Activated naive CD8-positive, alpha-beta T cell treated with anti-CD3 and anti-CD28 coated beads, Interleukin-2, amount 10 ng/mL, durations not matched to agents 7 days and 5 days (primary cell): ENCODE results near the gene SCMH1. TPM values are rescaled to one million over a fixed set of nuclear protein-coding genes. Genes with fewer than 3 reads are reported as not detected.

Source experiments
- ATAC-seq: fragments of 150-1000 bp; cut with Tn5 transposase; one replicate; pipeline ENCODE4 v1.10.0; 2021; ENCODE audit warnings: low read depth, moderate library complexity
- POLR2A ChIA-PET: fragments of 350-600 bp; sonication (Branson Sonifier 250); formaldehyde crosslinking; loops from one replicate; lab custom pipeline; 2021; ENCODE audit warnings: antibody characterized with exemption; lab: Charles Lee
- DNase-seq: peaks from one replicate; pipeline ENCODE4 v3.0.0; 2021
- H3K27ac Mint-ChIP-seq: one replicate; pipeline ENCODE4 v1.8.0; 2022; ENCODE audit warnings: mild to moderate bottlenecking, mixed read lengths
- H3K27me3 Mint-ChIP-seq: one replicate; pipeline ENCODE4 v1.8.0; 2022; ENCODE audit warnings: mild to moderate bottlenecking, moderate library complexity, mixed read lengths
- H3K36me3 Mint-ChIP-seq: one replicate; pipeline ENCODE4 v1.8.0; 2021; ENCODE audit warnings: mild to moderate bottlenecking, mixed read lengths
- H3K4me1 Mint-ChIP-seq: one replicate; pipeline ENCODE4 v1.8.0; 2021; ENCODE audit warnings: mixed read lengths
- H3K4me3 Mint-ChIP-seq: one replicate; pipeline ENCODE4 v1.8.0; 2022; ENCODE audit warnings: mild to moderate bottlenecking, moderate library complexity, mixed read lengths
- H3K9me3 Mint-ChIP-seq: one replicate; pipeline ENCODE4 v1.8.0; 2021; ENCODE audit warnings: mixed read lengths
- total RNA-seq, 2 experiments: library from RNA; stranded (reverse); gene quantifications; one replicate each; pipeline ENCODE4 v1.2.3, GENCODE V29; 2021

The SCMH1 gene
- total RNA-seq, 2 experiments from 2014 or later: 24.2 to 25.5 TPM

DNA sequence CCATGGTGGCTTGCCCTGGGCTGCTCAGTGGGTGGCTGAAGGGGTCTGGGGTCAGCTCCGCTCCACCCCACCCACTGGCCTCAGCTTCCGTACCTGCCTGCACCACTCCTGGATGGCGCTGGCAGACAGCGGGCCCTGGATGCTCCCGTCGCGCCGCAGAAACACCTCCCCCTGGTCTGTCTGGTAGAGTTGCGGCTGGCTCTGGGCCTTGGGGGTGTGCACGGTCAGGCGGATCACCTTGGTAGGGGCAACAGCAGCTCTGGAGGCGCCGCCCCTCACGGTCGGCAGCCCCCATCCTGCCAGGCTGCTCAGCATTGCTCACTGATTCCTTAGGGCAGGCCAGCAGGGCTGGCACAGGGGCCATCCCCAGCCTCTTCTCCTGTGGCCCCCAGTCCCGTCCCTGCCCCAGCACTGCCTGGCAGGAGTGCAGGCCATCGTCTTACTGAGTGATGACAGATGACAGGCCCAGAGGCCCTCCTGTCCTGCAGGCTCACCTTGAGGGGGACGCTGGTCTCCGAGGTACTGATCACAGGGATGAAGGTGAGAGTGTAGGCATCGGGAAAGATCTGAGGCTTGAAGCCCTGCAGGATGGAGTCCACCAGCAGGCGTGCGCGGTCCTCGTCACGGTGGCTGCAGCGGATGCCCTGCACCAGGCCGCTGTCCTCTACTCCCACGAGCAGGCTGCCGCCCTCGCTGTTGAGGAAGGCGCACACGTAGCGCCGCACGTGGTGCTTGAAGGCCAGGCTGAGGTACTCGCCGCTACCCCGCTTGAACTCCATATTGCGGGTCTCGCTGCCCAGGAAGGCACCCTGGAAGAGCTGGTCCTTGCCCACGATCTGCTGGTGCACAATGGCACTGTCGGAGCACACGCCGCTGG, 224.7 kb downstream of the SCMH1 start:
- DNase-seq: no peak
- no peaks in the 10 kb centered on the region for H3K27me3 Mint-ChIP-seq
- peaks cover 7% of the 10 kb centered on the region for H3K4me1 Mint-ChIP-seq
- ATAC-seq: no peak
- H3K4me3 Mint-ChIP-seq: no peak overlapping the region
- no peak overlapping the region for H3K27ac Mint-ChIP-seq
- no peaks in the 10 kb centered on the region for H3K9me3 Mint-ChIP-seq
- peaks cover 11% of the 10 kb centered on the region for H3K36me3 Mint-ChIP-seq
- POLR2A ChIA-PET: no interaction called here

DNA sequence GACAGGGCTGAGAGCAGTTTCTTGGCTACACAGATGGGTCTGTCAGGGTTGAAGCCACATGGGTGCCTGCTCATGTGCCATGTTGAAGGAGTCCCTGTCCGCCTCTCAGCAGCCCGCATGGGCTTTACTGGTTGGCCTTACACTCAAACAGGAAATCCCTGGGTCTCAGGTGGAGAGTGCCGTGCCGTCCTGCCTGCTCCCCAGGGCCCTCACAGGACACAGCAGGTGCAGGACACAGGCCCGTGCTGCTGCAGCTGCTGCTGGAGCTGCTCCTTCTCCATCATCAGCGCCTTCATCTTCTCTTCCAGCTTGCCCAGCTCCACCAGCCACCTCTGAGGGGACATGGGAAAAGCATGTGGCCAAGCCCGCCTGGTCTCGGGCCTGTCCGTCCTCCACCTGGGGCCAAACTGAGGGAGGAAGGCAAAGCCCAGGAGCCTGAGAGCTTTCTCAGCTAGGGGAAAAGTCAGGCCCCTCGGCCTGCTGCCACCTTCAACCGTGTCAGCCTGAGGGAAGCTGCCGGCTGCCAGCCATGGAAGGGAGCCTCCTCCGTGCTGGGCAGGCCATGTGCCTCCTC, 226.1 kb downstream of the SCMH1 start:
- H3K9me3 Mint-ChIP-seq: no peaks in the 10 kb centered on the region
- DNase-seq (no peak), ATAC-seq (no peak)
- no peak overlapping the region for H3K27ac Mint-ChIP-seq
- no peak overlapping the region for H3K4me3 Mint-ChIP-seq
- peaks cover 14% of the 10 kb centered on the region for H3K36me3 Mint-ChIP-seq
- POLR2A ChIA-PET: no interaction called here
- no peaks in the 10 kb centered on the region for H3K27me3 Mint-ChIP-seq
- peaks cover 5% of the 10 kb centered on the region for H3K4me1 Mint-ChIP-seq

DNA sequence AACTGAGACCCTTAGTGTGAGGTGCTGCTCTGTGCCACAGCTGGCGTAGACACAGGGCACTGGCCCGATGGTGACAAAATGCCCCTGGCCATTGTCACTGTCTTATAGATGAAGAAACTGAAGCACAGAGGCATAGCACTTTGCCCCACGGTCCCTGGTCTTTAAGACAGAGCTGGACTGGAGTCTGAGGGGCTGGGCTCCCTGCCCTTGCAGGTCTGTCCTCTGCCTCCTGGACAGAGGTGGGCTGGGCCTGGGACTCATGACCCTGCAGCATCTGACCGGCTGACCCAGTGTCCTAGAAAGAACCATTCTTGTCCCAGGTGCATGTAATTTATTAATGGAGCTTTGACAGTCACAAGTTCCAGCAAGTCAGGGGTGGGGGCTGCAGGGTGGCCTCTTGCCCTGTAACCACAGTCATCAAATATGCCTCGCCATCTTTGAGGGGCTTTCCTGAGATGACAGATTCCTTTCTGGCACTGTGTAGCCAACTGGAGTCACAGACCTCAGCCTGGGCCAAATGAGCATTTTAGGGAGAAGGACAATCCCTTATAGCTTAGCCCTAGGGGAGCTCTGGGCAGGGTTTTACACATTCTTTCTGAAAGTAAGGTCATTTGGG, 226.7 kb downstream of the SCMH1 start:
- no peak overlapping the region for H3K4me3 Mint-ChIP-seq
- DNase-seq (no peak), ATAC-seq (peak; percentile 22)
- POLR2A ChIA-PET: no interaction called here
- peak overlapping the region; percentile 43 for H3K27ac Mint-ChIP-seq
- peaks cover 17% of the 10 kb centered on the region for H3K36me3 Mint-ChIP-seq
- no peaks in the 10 kb centered on the region for H3K27me3 Mint-ChIP-seq
- peaks cover 5% of the 10 kb centered on the region for H3K4me1 Mint-ChIP-seq
- H3K9me3 Mint-ChIP-seq: no peaks in the 10 kb centered on the region

DNA sequence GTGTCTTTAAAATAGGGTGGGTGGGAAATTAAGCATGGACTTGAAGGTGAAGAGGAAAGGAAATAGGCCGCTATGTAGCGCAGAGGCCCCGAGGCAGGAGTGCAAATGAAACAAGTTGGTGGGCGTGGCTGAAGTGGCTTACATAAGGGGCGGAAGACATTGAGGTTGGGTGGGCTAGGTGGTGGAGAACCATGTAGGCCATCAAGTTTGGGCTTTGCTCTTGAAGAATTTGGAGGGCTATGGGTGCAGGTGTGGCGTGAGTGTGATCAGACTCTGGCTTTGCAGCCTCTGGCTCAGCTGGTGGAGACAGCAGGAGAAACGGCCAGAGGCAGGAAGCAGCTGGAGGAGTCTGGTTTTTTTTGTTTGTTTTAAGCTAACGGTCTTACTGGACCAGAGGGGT, 227.2 kb downstream of the SCMH1 start:
- H3K4me1 Mint-ChIP-seq: peaks cover 5% of the 10 kb centered on the region
- DNase-seq: no peak
- peaks cover 21% of the 10 kb centered on the region for H3K36me3 Mint-ChIP-seq
- no peak for ATAC-seq
- H3K27ac Mint-ChIP-seq: peak overlapping the region; percentile 43
- POLR2A ChIA-PET: no interaction called here
- no peak overlapping the region for H3K4me3 Mint-ChIP-seq
- H3K27me3 Mint-ChIP-seq: no peaks in the 10 kb centered on the region
- H3K9me3 Mint-ChIP-seq: no peaks in the 10 kb centered on the region

DNA sequence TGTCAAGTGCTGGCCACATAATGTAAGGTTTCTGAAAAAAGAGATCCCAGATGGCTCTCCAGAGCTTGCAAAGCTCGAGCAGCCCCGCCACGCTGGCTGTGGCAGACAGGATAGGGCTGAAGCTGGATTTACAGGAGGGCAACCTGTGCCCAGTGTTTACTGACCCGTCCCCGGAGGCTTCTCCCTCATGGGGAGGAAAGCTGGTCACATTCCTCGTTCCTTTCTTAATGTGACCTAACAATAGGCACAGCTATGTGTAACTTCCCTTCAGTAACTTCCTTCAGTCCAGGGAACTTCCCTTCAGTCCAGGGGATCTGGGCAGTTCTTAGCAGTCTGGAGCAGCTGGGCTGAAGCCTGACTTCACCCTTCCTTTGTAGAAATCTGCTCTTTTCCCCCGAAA, 228.3 kb downstream of the SCMH1 start:
- no peak for DNase-seq
- H3K4me3 Mint-ChIP-seq: no peak overlapping the region
- H3K9me3 Mint-ChIP-seq: no peaks in the 10 kb centered on the region
- POLR2A ChIA-PET: no interaction called here
- no peak for ATAC-seq
- H3K27me3 Mint-ChIP-seq: no peaks in the 10 kb centered on the region
- peak overlapping the region; percentile 30 for H3K27ac Mint-ChIP-seq
- peaks cover 5% of the 10 kb centered on the region for H3K4me1 Mint-ChIP-seq
- peaks cover 20% of the 10 kb centered on the region for H3K36me3 Mint-ChIP-seq

DNA sequence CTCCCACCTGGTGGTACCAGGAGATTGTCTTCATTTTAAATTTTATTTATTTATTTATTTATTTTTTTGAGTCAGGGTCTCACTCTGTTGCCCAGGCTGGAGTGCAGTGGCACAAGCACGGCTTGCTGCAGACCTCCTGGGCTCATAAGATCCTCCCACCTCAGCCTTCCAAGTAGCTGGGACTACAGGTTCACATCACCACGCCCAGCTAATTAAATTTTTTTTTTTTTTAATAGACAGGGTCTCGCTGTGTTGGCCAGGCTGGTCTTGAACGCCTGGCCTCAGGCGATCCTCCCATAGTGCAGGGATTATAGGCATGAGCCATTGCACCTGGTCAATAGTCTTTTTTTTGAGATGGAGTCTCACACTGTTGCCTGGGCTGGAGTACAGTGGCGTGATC, 229.1 kb downstream of the SCMH1 start:
- no peak for DNase-seq
- H3K36me3 Mint-ChIP-seq: peaks cover 23% of the 10 kb centered on the region
- H3K4me3 Mint-ChIP-seq: no peak overlapping the region
- no peak overlapping the region for H3K27ac Mint-ChIP-seq
- POLR2A ChIA-PET: no interaction called here
- no peaks in the 10 kb centered on the region for H3K27me3 Mint-ChIP-seq
- H3K9me3 Mint-ChIP-seq: no peaks in the 10 kb centered on the region
- ATAC-seq: no peak
- peaks cover 5% of the 10 kb centered on the region for H3K4me1 Mint-ChIP-seq

DNA sequence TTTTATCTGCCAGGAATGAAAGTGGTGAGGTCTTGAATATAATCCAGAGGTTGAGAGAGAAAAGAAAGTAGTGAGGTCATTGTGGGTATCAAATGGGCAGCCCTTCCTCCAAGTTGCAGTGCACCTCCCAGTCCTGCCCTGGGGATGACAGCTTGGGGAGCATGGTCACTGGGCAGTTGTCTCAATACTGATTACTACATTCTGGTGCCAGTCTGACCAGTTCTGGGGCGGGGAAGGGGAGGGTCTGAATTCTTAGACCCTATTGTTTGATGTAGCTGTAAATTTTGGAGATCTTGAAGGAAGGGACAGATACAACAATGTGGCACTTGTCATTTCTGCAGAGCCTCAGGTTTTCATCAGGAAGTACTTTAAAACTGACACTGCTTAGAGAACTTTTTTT, 231.8 kb downstream of the SCMH1 start:
- POLR2A ChIA-PET: no interaction called here
- Mint-ChIP-seq H3K4me1 (peaks cover 5% of the 10 kb centered on the region), H3K27me3 (no peaks in the 10 kb centered on the region), H3K27ac (no peak overlapping the region), H3K9me3 (no peaks in the 10 kb centered on the region), H3K4me3 (no peak overlapping the region), H3K36me3 (peaks cover 29% of the 10 kb centered on the region)
- ATAC-seq: no peak
- no peak for DNase-seq

DNA sequence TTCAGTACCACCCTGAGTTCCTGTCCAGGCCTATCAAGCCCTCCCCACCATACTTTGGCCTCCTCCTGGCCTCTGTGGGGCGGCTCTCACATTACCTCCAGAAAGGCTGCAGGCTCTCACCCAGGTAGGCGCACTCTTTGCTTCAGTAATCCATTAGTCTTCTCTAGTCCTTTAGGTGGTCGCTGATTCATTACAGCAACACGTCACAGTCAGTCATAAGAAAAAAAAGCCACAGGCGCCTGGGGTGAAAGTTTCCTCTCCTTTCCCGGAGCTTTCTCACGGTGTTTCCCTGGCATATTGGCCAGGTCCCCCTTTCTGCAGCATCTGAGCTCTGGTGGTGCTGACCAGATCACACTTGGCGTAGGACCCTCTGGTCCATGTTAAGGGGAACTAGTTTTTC, 232.6 kb downstream of the SCMH1 start:
- H3K27ac Mint-ChIP-seq: no peak overlapping the region
- POLR2A ChIA-PET: interaction anchor here (1.0 kb wide), 1 partner anchor 30 kb away, joined by 3 read pairs; the partner anchor contains the start of gene CTPS1
- no peaks in the 10 kb centered on the region for H3K9me3 Mint-ChIP-seq
- no peaks in the 10 kb centered on the region for H3K4me1 Mint-ChIP-seq
- H3K36me3 Mint-ChIP-seq: peaks cover 26% of the 10 kb centered on the region
- no peak for ATAC-seq
- H3K27me3 Mint-ChIP-seq: no peaks in the 10 kb centered on the region
- DNase-seq: no peak
- H3K4me3 Mint-ChIP-seq: no peak overlapping the region

DNA sequence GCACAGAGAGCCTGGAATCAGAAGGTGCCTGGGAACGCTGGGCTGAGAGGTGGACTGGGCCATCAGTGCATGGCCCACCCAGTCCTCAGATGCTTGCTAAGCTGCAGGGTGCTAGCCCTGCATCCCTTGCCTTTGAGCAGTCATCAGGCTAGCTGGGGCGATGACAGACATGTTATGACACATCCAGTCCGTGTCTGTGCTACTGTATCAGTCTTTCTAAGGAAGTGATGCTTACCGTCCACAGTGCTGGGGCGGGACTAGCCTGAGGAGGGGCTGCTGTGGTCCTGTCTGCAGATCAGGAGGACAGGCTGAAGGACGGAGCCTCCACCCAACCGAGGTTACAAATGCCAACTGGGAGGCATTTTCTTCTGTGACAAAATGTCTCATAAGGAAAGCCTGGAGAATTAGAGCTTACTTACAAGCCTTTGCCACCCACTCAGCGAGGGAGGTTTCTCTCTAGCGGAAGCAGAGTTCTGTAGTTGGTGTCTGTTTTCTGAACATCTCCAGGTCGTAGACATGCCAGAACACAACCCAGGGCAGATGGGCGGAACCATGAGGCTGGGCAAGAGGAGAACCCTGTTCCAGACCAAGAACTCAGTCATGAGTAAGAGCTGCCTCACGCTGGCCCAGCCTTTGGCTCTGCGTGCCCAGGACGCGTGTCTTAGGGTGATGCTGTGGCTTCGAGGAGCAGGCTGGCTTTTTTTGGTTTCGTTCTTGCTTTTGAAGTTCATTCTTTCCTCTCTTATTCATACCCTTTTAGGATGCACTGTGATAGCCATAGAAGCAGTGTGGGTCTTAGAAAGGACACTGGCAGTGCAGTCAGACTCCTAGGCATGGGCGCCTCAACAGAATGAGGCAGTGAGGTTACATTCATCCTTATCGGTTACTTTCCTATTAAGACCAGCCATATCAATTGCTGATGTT, 234.9 kb downstream of the SCMH1 start:
- Mint-ChIP-seq H3K27ac (no peak overlapping the region), H3K27me3 (no peaks in the 10 kb centered on the region), H3K4me1 (peaks cover 19% of the 10 kb centered on the region), H3K36me3 (peaks cover 43% of the 10 kb centered on the region), H3K4me3 (no peak overlapping the region), H3K9me3 (no peaks in the 10 kb centered on the region)
- POLR2A ChIA-PET: no interaction called here
- DNase-seq: no peak
- ATAC-seq: no peak

DNA sequence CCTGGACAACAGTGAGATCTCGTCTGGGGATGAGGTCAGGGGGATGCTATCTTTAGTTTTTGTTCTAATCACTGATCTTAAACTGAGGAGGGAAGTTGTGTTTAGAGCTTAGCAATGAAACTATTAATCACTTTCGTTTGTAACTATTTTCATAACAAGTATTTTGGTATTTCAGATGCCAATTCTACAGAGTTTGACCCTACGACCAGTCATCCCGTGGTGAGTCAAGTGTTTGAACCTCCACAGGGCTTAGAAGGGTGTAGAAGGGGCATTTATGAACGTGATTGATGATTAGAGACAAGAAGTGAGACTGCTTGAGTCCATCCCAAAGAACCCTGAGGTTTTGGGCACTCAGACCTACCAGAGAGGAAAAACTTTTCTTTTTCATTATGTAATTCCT, 236.2 kb downstream of the SCMH1 start:
- ATAC-seq (no peak), DNase-seq (no peak)
- no peak overlapping the region for H3K4me3 Mint-ChIP-seq
- peak overlapping the region; percentile 67 for H3K27ac Mint-ChIP-seq
- peaks cover 44% of the 10 kb centered on the region for H3K36me3 Mint-ChIP-seq
- peaks cover 24% of the 10 kb centered on the region for H3K4me1 Mint-ChIP-seq
- H3K9me3 Mint-ChIP-seq: no peaks in the 10 kb centered on the region
- no peaks in the 10 kb centered on the region for H3K27me3 Mint-ChIP-seq
- POLR2A ChIA-PET: no interaction called here

DNA sequence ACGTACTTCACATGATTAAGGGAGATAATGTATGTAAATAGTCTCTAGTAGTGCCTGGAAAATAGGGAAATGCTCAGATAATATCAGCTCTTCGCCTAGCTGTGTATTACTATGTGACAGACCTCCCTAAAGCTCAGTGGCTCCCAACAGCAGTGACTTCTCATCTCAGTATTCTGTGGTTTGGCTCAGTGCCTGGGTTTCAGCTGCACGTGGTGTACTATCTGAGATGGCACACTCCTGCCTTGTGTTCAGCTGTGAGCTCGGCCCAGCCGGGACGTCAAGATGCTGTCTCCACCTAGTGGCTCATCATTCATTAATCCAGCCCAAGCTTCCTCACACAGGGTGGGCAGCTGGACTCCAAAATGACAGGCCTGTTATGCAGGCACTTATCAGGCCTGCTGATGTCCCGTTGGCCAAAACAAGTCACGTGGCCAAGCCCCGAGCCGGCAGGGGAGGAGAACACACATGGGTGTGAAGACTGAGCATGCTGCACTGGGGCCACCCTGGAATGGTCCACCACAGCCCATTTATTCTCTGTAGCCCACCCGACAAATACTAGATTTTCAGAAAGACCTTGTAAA, 238.4 kb downstream of the SCMH1 start:
- Mint-ChIP-seq H3K4me3 (no peak overlapping the region), H3K4me1 (peaks cover 24% of the 10 kb centered on the region), H3K36me3 (peaks cover 47% of the 10 kb centered on the region), H3K9me3 (no peaks in the 10 kb centered on the region), H3K27me3 (no peaks in the 10 kb centered on the region), H3K27ac (peak overlapping the region; percentile 53)
- ATAC-seq (peak; percentile 99), DNase-seq (peak; percentile 65)
- POLR2A ChIA-PET: interaction anchor here (0.5 to 3.5 kb wide), 6 partner anchors 10 to 142 kb away, joined by 3 to 22 read pairs (median 5); partner anchors contain the start of genes CITED4 and CTPS1

DNA sequence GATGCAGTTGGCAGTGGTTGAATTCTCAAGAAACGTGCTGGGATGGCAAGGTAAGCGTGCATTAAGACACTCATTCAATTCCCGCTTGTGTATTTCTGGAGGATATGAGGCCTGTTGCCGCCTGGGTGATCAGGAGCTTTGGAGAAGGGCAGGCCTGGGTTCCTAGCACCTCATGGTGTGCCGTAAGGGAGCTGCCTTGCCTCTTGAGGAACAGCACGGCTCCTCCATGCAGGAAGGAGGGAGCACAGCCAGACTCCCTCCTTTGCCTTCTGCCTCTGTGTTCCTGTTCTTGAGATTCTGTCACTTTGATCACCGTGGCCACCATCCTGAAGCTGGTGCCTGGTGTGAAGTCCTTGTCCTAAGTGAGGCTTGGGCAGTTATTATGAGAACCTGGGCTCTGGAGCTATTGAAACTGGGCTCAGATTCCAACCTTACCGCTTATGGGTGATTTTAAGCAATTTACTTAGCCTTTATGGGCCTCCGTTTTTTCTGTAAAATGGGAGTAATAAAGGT, 238.9 kb downstream of the SCMH1 start:
- Mint-ChIP-seq H3K9me3 (no peaks in the 10 kb centered on the region), H3K27me3 (no peaks in the 10 kb centered on the region), H3K4me1 (peaks cover 26% of the 10 kb centered on the region), H3K4me3 (no peak overlapping the region), H3K36me3 (peaks cover 46% of the 10 kb centered on the region), H3K27ac (peak overlapping the region; percentile 53)
- POLR2A ChIA-PET: interaction anchor here (0.5 to 3.5 kb wide), 6 partner anchors 10 to 141 kb away, joined by 3 to 22 read pairs (median 5); partner anchors contain the start of genes CITED4 and CTPS1
- DNase-seq: no peak
- no peak for ATAC-seq
